HG03066 (cell line): ENCODE measurements around the gene GATA5.

ENCODE experiments used
- ATAC-seq: cut with Tn5 transposase; IDR thresholded peaks from one replicate; pipeline ENCODE4 v1.9.1; 2021; ENCODE audit warnings: low read depth; ENCODE audit not compliant: unreplicated experiment

The GATA5 gene

GRCh38 chr20:62475027-62475771 lies 596 bp downstream of the GATA5 start:
- no peak for ATAC-seq

DNA sequence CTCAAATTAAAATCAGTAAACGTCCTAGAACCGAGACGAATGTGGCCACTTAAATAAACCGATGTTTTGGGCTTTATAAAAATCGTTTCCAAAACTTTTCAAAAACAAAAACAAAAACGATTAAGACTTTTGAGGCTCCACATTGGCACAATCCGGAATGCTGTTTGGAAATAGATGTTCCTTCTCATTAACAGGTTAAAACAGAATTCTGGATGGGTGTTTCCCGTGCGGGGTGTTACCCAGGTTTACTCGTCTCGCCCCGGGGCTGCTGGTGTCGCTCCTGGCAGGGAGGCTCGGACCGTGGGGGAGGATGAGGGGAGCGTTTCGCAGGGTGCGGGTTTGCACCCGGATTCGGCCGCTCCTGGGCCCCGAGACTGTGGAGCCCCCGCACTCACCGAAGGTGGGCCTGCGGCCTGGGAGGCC lies 1.2 kb downstream of the GATA5 start:
- ATAC-seq = no peak

DNA sequence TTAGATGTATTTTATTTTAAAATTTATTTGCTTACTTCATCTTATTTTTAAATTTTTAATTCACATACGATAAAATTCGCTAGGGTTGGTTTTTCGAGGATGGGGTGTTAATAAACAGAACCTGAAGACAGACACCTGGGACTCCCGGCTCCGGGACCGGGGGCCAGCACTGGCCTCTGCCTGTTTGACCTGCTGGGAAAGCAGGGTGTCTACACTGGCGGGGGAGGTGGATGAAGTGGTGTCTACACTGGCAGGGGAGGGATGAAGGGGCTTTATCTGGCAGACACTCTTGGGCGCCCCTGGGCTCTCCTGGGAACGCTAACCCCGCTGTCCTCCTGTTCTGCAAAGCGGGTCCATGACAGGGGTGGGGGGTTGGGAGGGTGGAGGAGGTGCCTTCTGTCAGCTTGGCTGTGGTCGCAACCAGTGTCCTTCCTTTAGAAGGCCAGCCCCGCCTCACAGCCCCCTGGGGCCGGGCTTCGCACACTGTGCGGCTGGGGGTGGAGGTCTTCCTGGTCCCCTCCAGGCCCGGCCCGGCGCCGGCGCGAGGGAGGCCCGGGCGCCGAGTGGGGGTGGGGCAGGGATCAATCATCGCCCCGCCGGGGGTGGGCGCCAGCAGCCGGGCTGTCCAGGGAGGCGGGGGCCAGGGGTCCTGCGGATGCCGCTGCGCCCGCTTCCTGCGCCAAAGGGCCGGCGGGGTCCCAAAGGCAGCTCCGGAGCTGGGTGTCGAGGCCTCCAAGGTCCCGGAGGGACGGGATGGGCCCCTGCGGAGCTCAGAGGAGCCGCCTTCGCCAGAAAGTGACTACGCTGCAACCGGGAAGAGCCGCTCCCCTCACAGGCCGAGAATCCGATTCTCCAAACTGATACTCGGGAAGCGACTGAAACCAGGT lies 1.8 kb downstream of the GATA5 start:
- no peak for ATAC-seq

- ATAC-seq = no peak
These were observed 2.7 kb downstream of the GATA5 start for GRCh38 chr20:62472941-62473585.

- ATAC-seq = no peak
These were observed 3.5 kb downstream of the GATA5 start for GRCh38 chr20:62472138-62472940.

GRCh38 chr20:62470459-62470858 lies 5.3 kb downstream of the GATA5 start:
- ATAC-seq = no peak

GRCh38 chr20:62470001-62470400 lies 5.8 kb downstream of the GATA5 start:
- no peak for ATAC-seq

- ATAC-seq = no peak
These were observed 6.4 kb downstream of the GATA5 start for GRCh38 chr20:62469352-62469751.

DNA sequence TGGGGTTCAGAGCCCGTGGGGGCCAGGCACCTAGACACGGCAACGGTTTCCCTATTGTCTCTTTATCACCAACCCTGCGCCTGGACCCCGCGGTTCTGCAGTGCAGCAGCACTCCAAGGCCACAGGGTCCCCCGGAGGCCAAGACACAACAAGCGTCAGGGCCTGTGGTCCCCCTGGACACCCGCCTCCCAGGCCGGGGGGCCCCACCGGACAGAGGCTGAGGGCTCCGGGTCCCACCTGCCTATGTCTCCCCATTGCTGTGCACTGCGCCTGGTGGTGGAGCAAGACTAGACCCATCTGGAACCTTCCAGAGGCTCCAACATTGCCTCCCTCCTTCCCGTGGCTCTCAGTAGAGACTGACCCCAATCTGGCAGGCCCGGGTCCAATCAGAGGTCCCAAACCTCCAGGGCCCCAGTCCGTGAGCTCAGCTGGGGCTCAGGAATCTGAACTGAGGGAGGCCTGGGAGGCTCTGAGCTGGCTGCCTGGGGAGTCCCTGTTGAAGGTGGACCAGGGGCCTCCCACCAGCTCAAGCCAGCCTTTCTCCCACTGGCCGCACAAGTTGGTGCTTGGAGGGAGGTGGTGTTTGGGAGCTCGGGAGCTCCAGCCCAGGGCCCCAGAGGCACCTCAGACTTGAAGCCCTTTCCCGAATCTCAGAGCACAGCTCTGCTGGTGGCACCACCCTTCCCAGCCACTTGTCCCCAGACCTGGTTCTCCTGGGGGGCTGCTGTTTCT lies 8.8 kb downstream of the GATA5 start:
- no peak for ATAC-seq

GRCh38 chr20:62466072-62466760 lies 9.6 kb downstream of the GATA5 start:
- ATAC-seq = no peak

DNA sequence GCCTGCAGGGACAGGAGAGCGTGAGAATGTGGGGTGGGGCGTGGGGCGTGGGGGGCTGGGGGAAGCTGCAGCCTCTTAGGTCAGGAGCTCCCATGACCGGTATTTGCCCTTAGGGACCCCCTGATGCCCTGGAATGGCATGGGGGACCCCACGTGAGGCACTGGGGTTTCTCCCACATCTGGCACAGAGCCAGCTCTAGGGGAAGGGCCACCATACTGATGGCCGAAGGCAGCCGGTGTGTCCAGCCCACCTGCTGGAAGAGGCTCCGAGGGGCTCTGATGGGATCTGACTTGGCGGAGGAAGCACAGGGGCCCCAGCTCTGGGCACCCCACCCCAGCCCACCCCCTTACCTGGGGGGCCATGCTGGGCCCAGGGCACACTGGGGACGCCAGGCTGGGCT lies 10.8 kb downstream of the GATA5 start:
- ATAC-seq = no peak

DNA sequence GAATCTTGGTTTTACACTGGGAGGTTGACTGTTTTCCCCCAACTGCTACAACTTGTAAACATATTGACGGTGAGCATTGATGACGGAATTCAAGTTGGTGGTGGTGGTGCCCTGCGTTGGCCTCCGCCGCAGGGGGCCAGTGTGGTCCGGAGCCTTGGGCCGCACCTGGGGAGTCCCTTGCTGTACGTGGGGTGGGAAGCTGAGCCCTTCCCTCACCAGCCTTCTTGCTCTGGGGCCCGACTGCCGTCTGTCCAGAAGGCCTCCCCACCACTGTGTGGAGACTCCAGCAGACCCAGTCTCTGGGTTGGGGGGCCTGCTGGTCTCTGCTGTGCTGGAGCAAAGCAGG lies 11.4 kb downstream of the GATA5 start:
- no peak for ATAC-seq

DNA sequence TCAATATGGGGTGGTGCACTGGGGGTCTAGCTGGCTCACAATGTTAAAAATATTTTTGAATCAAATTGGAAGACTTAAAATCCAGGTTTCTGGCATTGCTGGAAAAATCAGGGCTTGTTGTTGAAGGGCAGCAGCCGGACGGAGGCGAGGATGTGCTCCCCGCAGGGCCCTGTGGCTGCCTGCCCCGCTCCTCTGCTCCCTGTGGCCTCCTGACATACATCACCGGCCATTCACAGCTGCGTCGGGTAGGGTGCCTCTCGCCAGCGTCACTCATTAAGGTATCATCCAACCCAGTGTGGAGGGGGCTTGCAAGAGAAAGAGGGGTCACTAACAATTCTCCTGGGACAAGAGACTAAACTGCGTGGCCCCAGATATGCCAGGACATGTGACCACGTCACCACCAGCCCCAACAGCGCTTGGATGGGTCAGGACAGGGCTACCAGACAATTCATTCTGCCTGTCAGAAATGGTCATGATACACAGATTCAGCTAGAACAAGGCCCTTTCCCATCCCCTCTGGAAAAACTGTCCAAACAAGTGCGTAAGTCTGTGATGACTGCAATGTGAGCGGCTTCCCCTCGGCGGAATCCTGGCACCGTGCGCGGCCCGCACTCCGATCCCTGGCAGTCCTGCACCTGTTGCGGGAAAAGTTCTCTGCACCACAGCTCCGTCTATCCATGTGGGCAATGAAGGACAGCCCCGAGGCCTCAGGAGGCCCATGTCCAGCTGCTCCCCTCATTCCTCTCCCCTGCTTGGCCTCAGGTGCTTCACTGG lies 12.0 kb downstream of the GATA5 start:
- no peak for ATAC-seq

DNA sequence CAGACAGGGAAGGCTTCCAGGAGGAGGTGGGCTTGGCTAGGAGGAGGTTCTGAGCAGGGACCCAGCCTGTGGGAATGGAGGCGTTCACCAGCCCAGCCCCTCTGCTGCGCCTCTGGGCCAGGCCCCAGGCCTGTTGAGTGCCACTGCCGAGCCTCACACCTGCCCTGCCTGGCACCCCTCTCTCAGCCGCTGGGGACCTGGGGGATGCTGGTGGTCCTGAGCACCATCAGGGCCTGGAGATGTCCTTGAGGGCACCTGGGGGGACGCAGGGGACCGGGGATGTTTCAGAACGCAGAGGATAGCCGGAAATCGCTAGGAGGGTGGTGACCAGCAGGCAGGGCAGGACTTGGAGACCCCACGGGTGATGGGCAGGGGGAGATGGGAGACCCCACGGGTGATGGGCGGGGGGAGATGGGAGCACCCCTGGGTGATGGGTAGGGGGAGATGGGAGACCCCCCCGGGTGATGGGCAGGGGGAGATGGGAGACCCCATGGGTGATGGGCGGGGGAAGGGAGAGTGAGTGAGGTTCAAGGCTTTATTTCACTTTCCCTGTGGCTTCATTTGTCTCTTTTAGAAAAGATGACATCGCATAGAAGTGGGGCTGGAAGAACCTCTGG lies 12.7 kb downstream of the GATA5 start:
- no peak for ATAC-seq

GRCh38 chr20:62461834-62462233 lies 14.0 kb downstream of the GATA5 start:
- no peak for ATAC-seq

DNA sequence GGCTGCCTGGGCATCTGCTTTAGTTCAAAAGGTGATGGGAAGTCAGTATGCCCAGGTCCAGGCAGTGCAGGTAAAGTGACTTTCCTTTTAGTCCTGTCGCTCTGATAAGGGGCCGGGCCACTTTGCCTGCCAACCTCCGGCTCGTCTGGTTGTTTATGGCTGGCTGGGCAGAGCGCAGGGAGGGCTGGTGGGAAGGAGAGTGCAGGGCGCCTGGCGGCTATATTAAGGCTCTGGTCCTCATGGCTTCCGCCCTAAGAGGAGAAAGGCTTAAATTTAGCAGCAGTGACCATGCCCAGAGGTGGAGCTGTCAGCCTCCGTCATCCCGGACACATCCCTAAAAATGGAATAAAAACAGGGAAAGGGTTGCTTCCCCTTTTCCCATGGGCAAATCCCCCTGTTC lies 14.6 kb downstream of the GATA5 start:
- no peak for ATAC-seq

GRCh38 chr20:62460678-62461077 lies 15.1 kb downstream of the GATA5 start:
- ATAC-seq = no peak

GRCh38 chr20:62459488-62459887 lies 16.3 kb downstream of the GATA5 start:
- ATAC-seq = no peak
